Measurements from ENCODE around the gene RAD9B.

GRCh38 chr12:110453569-110454296, 48.4 kb upstream of the RAD9B start:
- TF ChIP-seq, protein P1, sequence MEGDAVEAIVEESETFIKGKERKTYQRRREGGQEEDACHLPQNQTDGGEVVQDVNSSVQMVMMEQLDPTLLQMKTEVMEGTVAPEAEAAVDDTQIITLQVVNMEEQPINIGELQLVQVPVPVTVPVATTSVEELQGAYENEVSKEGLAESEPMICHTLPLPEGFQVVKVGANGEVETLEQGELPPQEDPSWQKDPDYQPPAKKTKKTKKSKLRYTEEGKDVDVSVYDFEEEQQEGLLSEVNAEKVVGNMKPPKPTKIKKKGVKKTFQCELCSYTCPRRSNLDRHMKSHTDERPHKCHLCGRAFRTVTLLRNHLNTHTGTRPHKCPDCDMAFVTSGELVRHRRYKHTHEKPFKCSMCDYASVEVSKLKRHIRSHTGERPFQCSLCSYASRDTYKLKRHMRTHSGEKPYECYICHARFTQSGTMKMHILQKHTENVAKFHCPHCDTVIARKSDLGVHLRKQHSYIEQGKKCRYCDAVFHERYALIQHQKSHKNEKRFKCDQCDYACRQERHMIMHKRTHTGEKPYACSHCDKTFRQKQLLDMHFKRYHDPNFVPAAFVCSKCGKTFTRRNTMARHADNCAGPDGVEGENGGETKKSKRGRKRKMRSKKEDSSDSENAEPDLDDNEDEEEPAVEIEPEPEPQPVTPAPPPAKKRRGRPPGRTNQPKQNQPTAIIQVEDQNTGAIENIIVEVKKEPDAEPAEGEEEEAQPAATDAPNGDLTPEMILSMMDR (conservative IDR thresholded peaks at IDR 0.05) = no peak
- no peak for TF ChIP-seq ZFX (IDR thresholded peaks at IDR 0.05)

Measured in C4-2B (cell line).